Measurements from ENCODE around the gene CDC14A.

The CDC14A gene

GRCh38 chr1:100344774-100345173 lies 7.5 kb upstream of the CDC14A start:
- H3K4me2 ChIP-seq (ENCODE audit: low read length), result no peak overlapping the region
- no peaks in the 10 kb centered on the region for H3K4me1 ChIP-seq (ENCODE audit: control insufficient read depth, low read length)
- no peaks in the 10 kb centered on the region for H4K20me1 ChIP-seq (ENCODE audit: control insufficient read depth, insufficient read depth, low read depth, low read length)
- no peaks in the 10 kb centered on the region for H3K36me3 ChIP-seq (ENCODE audit: control insufficient read depth, low read length)
- no peaks in the 10 kb centered on the region for H3F3A ChIP-seq (ENCODE audit: control insufficient read depth, insufficient read depth)
- H3K79me2 ChIP-seq (ENCODE audit: control insufficient read depth, low read length), result no peaks in the 10 kb centered on the region
- TF ChIP-seq EZH2phosphoT487 (IDR thresholded peaks at IDR 0.05; ENCODE audit: borderline replicate concordance, low read length) (no peak), CTCF (IDR thresholded peaks at IDR 0.05; ENCODE audit: low read depth, low read length, poor library complexity, severe bottlenecking) (no peak)
- no peaks in the 10 kb centered on the region for H3K9me3 ChIP-seq (ENCODE audit: control insufficient read depth, insufficient read depth, low read length)
- no peaks in the 10 kb centered on the region for H3K27me3 ChIP-seq (ENCODE audit: control insufficient read depth, low read length)
- H3K4me3 ChIP-seq (ENCODE audit: low read length), result no peak overlapping the region
- H3K9me2 ChIP-seq (replicated peaks; ENCODE audit: control insufficient read depth, low read length), result no peaks in the 10 kb centered on the region
- H3K27ac ChIP-seq (ENCODE audit: low read depth, low read length), result no peak overlapping the region

GRCh38 chr1:100346387-100346786 lies 5.9 kb upstream of the CDC14A start:
- Histone ChIP-seq H3K4me1 (ENCODE audit: control insufficient read depth, low read length) (peaks cover 6% of the 10 kb centered on the region), H4K20me1 (ENCODE audit: control insufficient read depth, insufficient read depth, low read depth, low read length) (no peaks in the 10 kb centered on the region), H3K4me3 (ENCODE audit: low read length) (no peak overlapping the region), H3K36me3 (ENCODE audit: control insufficient read depth, low read length) (no peaks in the 10 kb centered on the region; the same call in 1 of the 2 replicates), H3K27ac (ENCODE audit: low read depth, low read length) (no peak overlapping the region), H3F3A (ENCODE audit: control insufficient read depth, insufficient read depth) (peaks cover 6% of the 10 kb centered on the region), H3K9me3 (ENCODE audit: control insufficient read depth, insufficient read depth, low read length) (no peaks in the 10 kb centered on the region), H3K27me3 (ENCODE audit: control insufficient read depth, low read length) (no peaks in the 10 kb centered on the region), H3K79me2 (ENCODE audit: control insufficient read depth, low read length) (no peaks in the 10 kb centered on the region), H3K4me2 (ENCODE audit: low read length) (no peak overlapping the region), H3K9me2 (replicated peaks; ENCODE audit: control insufficient read depth, low read length) (no peaks in the 10 kb centered on the region)
- TF ChIP-seq CTCF (IDR thresholded peaks at IDR 0.05; ENCODE audit: low read depth, low read length, poor library complexity, severe bottlenecking) (no peak), EZH2phosphoT487 (IDR thresholded peaks at IDR 0.05; ENCODE audit: borderline replicate concordance, low read length) (no peak)

GRCh38 chr1:100347009-100347966 lies 5.0 kb upstream of the CDC14A start:
- Histone ChIP-seq H3K9me3 (ENCODE audit: control insufficient read depth, insufficient read depth, low read length) (no peaks in the 10 kb centered on the region), H3K36me3 (ENCODE audit: control insufficient read depth, low read length) (no peaks in the 10 kb centered on the region; the same call in 1 of the 2 replicates), H3K27ac (ENCODE audit: low read depth, low read length) (no peak overlapping the region), H3K4me3 (ENCODE audit: low read length) (no peak overlapping the region), H3K4me1 (ENCODE audit: control insufficient read depth, low read length) (peaks cover 6% of the 10 kb centered on the region), H3K9me2 (replicated peaks; ENCODE audit: control insufficient read depth, low read length) (no peaks in the 10 kb centered on the region), H3K27me3 (ENCODE audit: control insufficient read depth, low read length) (no peaks in the 10 kb centered on the region), H3F3A (ENCODE audit: control insufficient read depth, insufficient read depth) (peaks cover 10% of the 10 kb centered on the region), H3K4me2 (ENCODE audit: low read length) (no peak overlapping the region), H3K79me2 (ENCODE audit: control insufficient read depth, low read length) (no peaks in the 10 kb centered on the region), H4K20me1 (ENCODE audit: control insufficient read depth, insufficient read depth, low read depth, low read length) (no peaks in the 10 kb centered on the region)
- TF ChIP-seq CTCF (IDR thresholded peaks at IDR 0.05; ENCODE audit: low read depth, low read length, poor library complexity, severe bottlenecking) (no peak), EZH2phosphoT487 (IDR thresholded peaks at IDR 0.05; ENCODE audit: borderline replicate concordance, low read length) (no peak)

Data from DOHH2 (cell line).